HG02981 (cell line): ENCODE results near the gene SALL3.

Source experiments
- ATAC-seq: cut with Tn5 transposase; IDR thresholded peaks from one replicate; pipeline ENCODE4 v1.9.1; 2021; ENCODE audit warnings: mild to moderate bottlenecking, moderate library complexity; ENCODE audit not compliant: unreplicated experiment

The SALL3 gene

DNA sequence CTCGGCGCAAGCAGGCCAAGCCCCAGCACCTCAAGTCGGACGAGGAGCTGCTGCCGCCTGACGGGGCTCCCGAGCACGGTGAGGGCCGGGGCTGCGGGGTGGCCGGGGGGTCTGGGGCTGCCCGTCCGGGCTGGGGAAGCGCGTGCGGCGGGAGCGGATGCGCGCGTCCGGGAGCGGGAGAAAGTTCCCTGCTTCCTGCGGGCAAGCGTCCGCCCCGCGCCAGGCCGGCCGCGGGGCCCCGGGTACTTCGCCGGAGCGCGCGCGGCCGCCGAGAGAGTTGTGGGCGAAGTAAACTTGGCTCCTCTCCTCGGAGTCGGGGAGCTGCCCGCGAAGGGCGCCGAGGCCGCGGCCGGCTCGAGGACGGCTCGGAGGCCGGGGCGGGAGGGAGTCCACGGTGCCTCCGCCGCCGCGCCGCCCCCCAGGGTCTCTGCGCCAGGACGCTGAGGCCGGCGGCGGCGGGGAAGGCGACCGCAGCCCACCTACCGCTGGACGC is 707 bp downstream of the SALL3 start:
- ATAC-seq = no peak

DNA sequence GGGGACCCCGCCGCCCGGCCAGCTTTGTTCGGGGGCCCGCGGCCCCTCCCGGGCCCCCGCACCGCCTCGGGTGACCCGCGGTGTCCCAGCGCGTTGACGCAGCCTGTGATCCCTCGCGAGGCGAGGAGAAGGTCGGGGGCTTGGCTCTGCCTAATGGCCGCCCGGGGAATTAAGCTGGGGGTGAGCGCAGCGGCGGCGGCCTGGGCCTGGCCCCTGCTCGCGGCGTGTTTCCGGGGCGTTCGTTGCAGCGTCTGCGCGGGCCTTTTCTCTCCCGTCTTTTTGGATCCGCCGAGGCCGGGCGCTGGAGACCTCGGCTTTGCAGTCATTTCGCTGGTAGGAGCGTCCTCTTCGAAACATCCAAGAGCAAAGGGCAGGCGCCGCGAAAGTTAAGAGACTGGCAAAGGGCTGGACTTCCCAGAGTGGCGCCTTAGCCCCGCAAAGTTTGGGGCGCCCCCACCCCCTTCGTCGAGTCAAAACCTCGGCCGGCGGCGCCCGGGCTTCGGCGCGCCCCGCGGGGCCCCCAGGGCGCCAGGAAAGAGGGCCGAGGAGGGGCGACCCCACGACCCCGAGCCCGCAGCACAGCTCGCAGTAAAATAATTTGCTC is 1.3 kb downstream of the SALL3 start:
- no peak for ATAC-seq

DNA sequence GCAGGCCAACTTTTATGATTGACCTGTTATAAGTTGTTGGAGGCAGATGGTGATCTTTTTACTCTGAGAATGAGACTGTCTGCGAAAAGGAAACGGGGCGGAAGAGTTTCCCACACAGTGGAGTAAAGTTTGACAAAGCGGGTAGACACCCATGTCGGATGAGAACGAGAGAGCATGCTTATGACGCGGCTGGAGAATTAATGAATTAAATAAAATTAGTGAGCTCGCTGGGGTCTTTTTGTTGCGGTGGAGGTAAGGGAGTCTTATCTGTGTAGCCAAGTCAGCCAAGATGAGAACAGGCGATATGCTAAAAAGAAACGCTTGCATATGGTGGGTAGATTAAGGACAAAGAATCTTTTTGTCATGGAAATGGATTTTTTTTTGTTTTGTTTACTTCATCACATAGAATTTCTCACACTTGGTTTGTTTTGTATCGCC is 1.8 kb downstream of the SALL3 start:
- ATAC-seq = no peak

DNA sequence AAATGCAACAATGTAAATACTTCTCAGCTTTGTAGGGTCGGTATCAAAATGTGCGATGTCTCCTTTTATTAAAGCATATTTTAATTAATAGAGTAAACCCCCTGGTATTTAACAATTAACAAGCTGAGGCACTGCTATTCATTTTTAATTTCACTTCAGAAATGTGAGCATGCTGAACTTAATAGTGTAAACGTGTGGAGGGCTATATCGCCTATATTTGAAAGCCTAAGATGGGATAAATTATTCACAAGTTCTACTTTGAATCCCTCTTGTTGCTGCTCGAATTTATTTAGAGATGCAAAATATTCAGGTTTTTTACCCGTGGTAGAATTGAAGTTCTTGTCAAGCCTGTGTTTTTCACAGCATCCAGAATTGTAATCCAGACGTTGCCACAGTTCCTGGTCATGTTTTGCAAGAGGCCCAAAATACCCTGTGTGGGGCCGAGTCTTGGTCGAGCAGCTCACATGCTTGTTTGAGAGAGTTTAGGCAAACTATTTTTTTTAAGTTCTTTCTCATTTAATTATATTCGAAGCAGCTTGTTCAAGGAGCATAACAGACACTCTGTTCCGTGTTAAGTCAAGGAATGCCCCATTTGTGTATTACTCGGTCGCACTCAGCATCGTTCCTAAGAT is 2.5 kb downstream of the SALL3 start:
- no peak for ATAC-seq

DNA sequence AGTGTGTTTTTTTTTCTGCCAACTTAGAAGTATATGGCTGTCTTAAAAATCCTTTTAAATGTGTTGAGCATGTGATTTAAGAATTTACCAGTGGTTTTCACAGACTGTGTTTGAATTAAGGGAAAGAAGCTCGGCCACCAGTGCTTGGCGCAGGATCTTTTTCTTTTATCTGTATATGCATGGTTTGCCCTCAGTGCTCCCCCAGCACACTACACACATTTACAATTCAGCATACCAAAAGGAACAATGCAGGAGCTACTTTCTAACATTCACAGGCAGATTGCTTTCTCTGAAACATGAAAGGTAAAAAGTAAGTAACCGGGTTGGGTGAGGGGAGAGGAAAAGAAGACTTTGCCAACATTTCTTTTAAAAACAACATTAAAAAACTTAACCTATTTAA is 3.9 kb downstream of the SALL3 start:
- ATAC-seq = no peak

DNA sequence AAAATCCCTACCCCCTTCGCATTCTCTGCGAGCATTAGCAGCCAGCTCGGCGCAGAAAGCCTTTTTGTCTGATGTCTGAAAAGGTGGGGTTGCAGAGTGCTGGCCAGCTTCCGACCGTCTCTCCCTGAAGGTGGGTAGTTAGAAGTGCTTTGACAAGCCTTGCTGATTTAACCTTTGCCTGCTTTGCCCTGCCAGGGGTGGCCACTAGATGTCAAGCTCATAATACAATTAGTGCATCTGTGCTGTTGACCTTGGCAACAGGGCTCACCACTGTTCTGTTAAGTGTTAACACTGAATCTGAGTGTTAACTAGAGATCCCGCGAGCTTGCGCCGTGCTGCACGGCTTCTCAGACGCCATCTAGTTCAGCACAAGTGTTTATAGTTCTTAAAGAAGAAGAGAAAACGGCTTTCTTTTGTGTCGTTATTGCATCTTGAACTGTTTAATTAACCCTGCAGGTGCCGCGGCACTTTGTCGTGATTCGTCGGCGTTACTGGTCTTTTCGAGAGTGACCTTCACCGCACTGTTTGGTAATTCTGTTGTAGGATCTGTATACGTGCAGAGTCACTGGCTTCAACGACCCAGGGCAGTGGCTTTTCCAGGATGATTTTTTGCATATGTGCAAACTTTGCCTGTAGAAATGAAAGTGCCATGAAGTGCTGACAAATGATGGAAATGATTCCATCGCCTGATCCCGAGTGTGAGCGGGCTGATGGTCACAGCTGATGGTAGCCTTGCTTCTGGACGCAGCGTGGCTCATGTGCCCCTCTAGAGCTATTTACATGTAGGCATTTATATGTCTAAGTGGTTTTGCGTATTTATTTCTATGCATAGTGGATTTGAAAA is 5.5 kb downstream of the SALL3 start:
- ATAC-seq = peak; percentile 56

DNA sequence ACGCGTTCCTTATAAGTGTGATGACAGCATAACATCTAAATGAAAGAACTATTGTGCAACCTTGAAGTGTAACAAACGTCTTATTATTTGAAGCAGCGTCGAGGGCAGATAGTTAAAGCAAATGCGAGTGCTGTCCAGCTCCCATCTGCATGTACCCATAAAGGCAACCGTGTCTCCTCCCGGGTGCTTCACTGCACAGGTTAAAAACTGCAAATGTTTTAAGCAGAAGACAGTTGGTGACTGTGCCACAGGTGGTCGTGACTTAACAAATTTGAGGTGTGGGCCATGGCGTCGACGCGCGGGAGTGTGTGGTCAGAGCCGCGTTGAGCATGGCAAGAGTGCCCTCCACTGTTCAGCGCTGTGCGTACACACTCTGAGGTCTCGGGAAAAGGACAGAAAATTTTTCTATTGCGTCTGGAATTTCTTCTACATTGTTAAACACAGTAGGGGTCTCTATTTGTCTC is 6.4 kb downstream of the SALL3 start:
- ATAC-seq = no peak

DNA sequence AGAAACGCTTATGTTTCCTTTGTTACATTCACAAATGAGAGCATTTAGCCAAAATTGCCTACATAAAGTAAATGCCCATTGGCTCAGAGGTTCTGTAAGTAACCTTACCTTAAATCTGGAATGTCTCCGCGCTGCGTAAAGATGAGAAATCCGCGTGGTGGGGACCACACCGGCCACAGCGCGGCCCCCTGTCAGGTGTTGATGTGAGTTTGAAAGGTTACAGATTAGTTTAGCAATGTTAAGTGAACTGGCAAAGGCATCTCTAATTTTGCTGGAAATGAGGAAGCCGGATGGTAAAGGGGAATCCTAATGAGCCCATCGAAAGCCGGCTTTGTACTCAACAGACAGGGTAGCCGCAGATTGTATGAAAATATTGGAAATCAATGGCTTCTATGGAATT is 11.8 kb downstream of the SALL3 start:
- no peak for ATAC-seq

DNA sequence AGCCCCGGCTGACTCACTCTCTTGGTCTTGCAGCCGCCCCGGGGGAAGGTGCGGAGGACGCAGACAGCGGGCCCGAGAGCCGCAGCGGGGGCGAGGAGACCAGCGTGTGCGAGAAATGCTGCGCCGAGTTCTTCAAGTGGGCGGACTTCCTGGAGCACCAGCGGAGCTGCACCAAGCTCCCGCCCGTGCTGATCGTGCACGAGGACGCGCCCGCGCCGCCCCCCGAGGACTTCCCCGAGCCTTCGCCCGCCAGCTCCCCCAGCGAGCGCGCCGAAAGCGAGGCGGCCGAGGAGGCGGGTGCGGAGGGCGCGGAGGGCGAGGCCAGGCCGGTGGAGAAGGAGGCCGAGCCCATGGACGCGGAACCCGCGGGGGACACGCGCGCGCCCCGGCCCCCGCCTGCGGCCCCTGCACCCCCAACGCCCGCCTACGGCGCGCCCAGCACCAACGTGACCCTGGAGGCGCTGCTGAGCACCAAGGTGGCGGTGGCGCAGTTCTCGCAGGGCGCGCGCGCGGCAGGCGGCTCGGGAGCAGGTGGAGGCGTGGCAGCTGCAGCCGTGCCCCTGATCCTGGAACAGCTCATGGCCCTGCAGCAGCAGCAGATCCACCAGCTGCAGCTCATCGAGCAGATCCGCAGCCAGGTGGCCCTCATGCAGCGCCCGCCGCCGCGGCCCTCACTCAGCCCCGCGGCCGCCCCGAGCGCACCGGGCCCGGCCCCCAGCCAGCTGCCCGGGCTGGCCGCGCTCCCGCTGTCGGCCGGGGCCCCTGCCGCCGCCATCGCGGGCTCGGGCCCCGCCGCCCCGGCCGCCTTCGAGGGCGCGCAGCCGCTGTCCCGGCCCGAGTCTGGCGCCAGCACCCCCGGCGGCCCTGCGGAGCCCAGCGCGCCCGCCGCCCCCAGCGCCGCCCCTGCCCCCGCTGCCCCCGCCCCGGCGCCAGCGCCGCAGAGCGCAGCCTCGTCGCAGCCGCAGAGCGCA is 12.7 kb downstream of the SALL3 start:
- no peak for ATAC-seq

DNA sequence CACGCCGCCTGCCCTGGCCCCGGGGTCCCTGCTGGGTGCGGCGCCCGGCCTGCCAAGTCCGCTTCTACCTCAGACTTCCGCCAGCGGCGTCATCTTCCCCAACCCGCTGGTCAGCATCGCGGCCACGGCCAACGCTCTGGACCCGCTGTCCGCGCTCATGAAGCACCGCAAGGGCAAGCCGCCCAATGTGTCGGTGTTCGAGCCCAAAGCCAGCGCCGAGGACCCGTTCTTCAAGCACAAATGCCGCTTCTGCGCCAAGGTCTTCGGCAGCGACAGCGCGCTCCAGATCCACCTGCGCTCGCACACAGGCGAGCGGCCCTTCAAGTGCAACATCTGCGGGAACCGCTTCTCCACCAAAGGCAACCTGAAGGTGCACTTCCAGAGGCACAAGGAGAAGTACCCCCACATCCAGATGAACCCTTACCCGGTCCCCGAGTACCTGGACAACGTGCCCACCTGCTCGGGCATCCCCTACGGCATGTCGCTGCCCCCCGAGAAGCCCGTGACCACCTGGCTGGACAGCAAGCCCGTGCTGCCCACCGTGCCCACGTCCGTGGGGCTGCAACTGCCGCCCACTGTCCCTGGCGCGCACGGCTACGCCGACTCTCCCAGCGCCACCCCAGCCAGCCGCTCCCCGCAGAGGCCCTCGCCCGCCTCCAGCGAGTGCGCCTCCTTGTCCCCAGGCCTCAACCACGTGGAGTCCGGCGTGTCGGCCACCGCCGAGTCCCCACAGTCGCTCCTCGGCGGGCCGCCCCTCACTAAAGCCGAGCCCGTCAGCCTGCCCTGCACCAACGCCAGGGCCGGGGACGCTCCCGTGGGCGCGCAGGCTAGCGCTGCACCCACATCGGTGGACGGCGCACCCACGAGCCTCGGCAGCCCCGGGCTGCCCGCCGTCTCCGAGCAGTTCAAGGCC is 13.7 kb downstream of the SALL3 start:
- ATAC-seq = no peak

DNA sequence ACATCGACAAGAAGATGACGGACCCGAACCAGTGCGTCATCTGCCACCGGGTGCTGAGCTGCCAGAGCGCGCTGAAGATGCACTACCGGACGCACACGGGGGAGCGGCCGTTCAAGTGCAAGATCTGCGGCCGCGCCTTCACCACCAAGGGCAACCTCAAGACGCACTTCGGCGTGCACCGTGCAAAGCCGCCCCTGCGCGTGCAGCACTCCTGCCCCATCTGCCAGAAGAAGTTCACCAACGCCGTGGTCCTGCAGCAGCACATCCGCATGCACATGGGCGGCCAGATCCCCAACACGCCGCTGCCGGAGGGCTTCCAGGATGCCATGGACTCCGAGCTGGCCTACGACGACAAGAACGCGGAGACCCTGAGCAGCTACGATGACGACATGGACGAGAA is 14.4 kb downstream of the SALL3 start:
- no peak for ATAC-seq

DNA sequence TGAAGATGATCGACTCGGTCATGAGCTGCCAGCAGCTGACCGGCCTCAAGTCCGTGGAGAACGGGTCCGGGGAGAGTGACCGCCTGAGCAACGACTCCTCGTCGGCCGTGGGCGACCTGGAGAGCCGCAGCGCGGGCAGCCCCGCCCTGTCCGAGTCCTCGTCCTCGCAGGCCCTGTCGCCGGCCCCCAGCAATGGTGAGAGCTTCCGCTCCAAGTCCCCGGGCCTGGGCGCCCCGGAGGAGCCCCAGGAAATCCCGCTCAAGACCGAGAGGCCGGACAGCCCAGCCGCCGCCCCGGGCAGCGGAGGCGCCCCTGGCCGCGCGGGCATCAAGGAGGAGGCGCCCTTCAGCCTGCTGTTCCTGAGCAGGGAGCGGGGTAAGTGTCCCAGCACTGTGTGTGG is 14.9 kb downstream of the SALL3 start:
- ATAC-seq = no peak

DNA sequence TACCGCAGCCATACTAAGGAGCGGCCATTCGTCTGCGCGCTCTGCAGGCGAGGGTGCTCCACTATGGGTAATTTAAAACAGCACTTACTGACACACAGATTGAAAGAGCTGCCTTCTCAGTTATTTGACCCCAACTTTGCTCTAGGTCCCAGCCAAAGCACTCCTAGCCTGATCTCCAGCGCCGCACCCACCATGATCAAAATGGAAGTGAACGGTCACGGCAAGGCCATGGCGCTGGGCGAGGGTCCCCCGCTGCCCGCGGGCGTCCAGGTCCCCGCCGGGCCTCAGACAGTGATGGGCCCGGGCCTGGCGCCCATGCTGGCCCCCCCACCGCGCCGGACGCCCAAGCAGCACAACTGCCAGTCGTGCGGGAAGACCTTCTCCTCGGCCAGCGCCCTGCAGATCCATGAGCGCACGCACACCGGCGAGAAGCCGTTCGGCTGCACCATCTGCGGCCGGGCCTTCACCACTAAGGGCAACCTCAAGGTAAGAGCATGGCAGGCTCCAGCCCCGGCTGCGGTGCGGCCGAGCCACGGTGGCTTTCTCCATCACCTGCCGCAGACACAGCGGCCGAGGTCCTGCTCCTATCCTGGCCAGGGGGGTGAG is 15.5 kb downstream of the SALL3 start:
- ATAC-seq = no peak

DNA sequence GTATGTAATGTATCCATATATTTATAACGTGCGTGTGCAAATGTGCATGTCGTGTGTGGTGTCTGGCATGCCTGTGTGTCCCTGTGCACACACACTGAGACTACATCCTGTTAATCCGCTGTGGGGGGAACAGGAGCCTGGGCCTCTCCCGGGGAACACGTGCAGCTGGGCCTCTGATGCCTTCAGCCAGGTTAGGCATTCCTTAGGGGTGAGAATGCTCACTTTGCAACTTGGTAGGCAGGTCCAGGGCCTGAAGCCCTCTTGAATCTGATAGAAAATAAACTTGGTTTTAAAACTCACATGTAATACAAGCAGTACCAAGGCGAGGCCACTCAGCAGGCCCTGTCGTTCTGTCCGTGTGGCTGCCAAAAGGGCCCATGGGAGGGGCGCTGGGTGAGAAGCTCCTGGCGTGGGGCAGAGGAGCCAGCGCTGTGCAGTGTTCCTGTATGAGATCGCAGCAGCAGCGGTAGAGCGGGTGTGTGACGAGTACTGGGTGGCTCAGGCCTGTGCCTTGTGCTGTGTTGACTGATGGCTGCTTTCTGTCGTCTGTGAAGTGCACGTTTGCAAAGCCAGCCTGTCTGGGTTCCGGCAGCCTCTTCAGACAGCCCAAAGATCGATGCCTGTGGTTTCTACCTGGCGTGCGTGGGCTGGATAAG is 16.2 kb downstream of the SALL3 start:
- no peak for ATAC-seq

DNA sequence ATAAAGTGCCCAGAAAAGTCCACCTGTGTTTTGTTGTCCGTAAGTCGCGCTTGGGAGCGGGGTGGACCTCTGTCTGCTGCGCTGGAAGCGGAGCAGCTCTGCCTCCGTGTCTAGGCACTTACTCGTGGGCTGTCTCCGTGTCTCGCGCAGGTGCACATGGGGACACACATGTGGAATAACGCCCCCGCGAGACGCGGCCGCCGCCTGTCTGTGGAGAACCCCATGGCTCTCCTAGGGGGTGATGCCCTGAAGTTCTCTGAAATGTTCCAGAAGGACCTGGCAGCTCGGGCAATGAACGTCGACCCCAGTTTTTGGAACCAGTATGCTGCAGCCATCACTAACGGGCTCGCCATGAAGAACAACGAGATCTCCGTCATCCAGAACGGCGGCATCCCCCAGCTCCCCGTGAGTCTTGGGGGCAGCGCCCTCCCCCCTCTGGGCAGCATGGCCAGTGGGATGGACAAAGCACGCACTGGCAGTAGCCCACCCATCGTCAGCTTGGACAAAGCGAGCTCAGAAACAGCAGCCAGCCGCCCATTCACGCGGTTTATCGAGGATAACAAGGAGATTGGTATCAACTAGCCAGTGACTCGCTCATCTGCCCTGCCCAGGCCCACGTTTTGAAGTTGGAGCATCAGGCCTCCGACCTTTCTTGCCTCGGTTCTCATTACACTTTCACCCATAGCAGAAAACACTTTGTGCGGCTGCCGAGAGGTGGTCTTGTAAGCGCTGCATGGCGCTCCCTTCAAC is 17.3 kb downstream of the SALL3 start:
- ATAC-seq = no peak

DNA sequence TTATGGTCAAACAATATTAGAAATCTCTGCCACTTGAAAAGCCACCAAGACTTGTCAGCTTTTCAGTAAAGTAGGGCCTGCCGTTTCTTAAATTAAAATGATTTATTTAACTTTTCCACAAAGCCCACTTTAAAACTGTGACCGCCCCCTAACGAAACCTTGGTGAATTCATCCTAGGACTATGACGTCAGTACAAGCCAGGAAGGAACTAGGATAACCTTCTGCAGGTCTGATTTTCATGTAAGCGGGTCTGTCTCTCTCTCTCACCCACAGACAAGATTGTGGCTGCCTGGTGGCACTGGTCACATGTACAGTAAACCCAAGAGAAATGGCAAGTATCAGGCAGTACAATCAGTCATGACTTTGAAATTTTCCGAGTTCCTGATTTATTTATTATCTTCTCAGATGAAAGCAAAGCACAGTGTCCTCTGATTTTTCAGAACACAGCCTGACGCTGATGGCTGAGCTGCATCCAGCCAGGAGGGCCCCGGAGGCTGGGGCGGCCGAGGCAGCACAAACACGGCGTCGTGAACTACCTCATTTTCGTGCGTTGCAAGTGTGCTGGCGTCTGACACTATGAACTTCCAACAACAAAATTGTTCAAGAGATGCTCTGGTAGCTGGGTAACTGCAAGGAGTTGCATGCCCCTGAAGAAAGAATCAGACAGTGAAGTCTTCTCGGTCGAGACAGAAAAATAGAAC is 18.9 kb downstream of the SALL3 start:
- no peak for ATAC-seq

DNA sequence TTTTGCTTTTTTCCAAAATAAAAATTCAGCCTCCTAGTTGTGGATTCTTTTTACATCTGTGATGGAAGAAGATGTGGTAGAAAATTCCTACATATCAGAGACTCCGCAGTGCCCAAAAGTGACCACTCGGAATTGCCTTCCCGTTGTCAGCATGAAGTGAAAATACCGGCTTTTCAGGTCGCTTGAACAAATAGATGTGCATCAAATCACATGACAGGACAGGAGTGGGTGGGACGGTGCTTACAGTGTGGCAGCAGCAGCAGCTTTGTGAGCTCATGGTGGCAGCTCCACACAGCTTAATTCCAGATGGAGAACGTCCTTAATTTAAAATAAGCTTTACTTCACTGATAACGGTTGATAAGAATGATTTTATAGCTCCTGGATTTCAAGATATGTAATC is 20.3 kb downstream of the SALL3 start:
- ATAC-seq = no peak
